GM19468 (cell line): ENCODE data around the gene HMGN1.

Experiments used
- ATAC-seq: cut with Tn5 transposase; IDR thresholded peaks from one replicate; pipeline ENCODE4 v1.9.1; 2021; ENCODE audit warnings: mild to moderate bottlenecking, moderate library complexity, moderate number of reproducible peaks; ENCODE audit not compliant: unreplicated experiment; ENCODE audit errors: extremely low read depth

Gene HMGN1

DNA sequence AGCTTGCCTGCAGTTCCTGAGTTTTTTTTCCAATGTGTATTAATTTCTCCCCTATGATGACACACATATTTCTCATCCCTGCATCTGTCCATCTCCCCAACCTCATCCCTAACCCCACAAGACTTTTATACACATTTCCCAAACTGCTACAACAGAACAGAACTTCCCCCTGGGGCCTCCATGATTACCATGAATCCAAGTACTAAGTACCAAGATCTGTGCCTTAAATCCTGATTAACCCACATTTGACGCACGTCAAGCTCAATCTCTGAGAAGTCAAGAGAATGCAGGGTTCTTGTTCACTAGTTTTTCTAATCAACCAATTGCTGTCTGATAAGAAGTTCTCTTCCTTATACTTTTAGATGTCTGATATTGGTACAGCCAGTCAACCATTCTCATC is 9.7 kb downstream of the HMGN1 start:
- no peak for ATAC-seq

GRCh38 chr21:39336457-39337008 is 12.4 kb downstream of the HMGN1 start:
- ATAC-seq: no peak

DNA sequence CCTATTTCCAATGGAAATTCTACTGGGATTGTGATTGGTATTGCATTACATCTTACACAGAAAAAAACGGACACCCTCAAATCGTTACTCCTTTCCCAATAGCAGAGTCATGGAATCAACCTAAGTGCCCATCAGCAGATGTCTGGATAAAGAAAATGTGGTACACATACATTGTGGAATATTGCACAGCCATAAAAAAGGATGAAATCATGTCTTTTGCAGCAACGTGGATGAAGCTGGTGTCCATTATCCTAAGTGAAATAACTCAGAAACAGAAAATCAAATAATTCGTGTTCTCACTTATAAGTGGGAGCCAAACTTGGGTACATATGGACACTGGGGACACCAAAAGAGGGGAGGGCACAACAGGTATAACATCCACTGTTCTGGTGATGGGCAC is 14.3 kb downstream of the HMGN1 start:
- ATAC-seq: no peak

DNA sequence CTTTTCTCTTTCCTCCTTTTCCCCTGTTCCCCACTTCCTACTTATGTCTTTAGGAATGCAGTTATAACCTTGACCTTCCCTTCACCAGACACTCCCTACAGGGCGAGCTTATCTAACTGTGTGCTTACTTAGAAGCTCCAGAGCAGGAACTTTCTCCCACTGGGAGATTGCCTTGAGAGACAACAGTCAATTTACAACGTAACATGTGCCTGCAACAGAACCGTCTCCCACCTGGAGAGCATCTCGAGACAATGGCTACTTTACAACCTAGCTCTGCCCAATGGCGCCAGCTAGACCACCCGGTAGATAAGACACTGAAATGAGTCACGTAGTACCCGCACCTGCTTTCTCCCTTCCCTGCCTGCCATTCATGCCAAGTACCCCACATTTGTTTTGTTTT is 16.7 kb downstream of the HMGN1 start:
- ATAC-seq: no peak

DNA sequence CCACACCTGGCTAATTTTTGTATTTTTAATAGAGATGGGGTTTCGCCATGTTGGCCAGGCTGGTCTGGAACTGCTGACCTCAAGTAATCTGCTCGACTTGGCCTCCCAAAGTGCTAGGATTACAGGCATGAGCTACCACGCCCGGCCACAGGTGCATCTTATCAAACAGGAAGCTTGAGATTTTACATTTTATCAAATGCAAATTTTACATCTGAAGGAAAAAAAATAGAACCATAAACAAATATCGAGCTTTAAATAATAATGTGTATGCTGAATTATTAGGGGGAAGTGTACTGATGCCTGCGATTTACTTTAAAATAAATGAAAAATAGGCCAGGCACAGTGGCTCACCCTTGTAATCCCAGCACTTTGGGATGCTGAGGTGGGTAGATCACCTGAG is 18.9 kb downstream of the HMGN1 start:
- ATAC-seq: no peak

GRCh38 chr21:39327727-39328126 is 21.2 kb downstream of the HMGN1 start:
- ATAC-seq: no peak

DNA sequence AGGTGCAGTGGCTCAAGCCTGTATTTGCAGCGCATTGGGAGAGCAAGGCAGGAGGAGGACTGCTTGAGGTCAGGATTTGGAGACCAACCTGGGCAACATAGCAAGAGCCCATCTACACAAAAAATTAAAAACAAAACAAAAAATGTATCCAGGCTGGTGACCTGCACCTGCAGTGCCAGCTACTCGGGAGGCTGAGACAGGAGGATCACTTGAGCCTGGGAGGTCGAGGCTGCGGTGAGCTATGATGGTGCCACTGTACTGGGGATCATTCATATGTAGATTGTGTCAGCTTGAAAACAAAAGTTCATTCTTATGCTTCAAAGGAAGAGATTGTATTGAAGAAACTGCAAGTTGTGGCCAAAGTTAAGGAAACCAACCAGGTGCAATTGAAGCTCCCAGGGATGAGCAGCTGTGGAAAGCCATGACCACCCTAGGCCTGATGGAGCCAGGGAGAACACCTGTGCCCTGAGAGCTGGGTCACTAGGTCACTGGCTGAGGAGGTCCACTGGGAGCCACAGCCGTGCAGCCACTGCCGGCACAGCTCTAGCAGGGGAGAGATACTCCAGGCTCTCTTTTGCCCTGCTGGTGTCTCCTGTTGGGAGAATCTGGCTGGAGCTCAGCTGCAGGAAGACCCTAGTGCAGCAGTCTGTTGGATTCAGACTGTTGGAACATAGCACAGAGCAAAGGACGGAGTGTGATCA is 22.1 kb downstream of the HMGN1 start:
- ATAC-seq: no peak

DNA sequence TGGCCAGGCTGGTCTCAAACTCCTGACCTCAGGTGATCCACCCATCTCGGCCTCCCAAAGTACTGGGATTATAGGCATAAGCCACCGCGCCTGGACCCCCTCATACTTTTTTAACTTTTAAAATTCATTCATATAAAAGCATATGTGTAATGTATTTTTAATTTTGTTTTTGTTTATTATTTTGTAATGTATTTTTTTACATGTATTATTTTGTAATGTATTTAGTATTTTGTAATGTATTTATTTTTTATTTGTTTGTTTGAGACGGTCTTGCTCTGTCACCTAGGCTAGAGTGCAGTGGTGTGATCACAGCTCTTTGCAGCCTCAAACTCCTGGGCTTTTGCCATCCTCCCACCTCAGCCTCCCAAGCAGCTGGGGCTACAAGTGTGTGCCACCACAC is 23.4 kb downstream of the HMGN1 start:
- ATAC-seq: no peak

- no peak for ATAC-seq
These were observed 27.5 kb downstream of the HMGN1 start for GRCh38 chr21:39321424-39321823.

- ATAC-seq: no peak
These were observed 29.0 kb downstream of the HMGN1 start for GRCh38 chr21:39319814-39320332.

DNA sequence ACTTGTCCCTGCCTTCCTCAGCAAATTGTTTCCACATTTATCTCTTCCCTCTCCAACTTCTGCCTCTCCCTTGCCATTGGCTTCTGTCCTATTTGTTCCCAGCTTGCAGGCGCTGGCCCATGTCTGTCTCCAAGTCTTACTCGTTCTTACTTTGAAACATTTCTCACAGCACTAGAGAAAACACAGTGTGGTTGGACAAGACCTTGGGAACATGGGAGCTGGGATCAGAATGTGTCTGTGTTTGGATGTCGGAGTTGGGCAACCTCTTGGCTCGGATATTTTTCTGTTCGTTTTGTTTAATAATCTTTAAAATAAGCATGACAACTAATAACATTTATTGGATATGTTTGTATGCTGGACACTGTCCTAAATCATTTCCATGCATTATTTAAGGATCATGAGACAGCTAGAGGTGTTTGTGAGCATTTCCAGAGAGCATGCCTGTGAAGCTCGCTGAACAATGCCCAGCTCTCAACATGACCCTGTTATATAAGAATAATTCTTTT is 29.6 kb downstream of the HMGN1 start:
- no peak for ATAC-seq

GRCh38 chr21:39318091-39318959 is 30.6 kb downstream of the HMGN1 start:
- ATAC-seq: no peak

DNA sequence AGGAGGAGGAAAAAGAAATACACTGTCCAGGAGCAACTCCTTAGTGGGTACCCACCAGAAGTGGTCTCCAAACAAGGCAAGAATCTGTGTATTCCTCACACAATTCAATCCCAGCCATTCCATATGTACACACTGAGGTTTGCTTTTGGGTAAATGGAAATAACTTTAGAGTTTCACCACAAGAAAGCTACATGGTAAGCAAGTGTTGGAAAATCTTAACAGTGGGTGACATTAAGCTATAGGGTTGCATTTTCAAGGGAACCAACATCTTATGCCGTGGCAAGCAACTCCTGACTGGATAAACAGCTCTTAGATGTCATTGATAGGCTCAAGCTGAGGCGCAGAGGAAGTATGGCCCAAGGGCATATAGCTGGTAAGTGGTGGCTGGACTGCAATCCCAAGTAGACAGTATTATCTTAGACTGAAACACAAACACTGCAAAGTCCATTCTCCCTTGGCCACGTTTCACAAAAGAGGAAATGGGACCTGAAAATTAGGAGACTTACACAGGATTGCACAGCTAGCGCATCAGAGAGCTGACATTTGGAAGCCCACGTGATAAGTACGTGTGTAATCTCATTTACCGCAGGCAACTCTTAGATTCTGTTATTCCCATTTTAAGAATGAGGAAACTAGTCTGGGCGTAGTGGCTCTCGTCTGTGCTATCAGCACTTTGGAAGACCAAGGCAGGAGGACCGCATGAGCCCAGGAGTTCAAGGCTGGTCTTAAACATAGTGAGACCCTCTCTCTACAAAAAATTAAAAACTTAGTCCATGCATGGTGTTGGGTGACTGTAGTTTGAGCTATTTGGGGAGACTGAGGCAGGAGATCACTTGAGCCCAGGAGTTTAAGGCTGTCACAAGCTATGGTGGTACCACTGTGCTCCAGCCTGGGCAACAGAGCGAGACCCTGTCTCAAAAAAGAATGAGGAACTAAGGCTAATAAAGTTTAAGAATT is 31.5 kb downstream of the HMGN1 start:
- no peak for ATAC-seq

DNA sequence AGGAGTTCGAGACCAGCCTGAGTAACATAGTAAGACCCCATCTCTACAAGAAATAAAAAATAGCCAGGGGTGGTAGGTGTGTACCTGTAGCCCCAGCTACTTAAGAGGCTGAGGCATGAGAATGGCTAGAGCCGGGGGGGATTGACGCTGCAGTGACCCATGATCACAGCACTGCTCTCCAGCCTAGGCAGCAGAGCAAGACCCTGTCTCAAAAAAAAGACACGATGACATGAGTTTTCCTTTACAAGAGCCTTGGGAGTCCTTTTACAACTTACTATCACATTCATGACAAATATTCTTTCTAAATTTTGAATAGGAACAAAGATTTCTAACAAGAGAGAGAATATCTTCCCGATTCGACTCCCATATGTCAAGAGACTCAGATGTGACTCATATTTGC is 32.2 kb downstream of the HMGN1 start:
- ATAC-seq: no peak

DNA sequence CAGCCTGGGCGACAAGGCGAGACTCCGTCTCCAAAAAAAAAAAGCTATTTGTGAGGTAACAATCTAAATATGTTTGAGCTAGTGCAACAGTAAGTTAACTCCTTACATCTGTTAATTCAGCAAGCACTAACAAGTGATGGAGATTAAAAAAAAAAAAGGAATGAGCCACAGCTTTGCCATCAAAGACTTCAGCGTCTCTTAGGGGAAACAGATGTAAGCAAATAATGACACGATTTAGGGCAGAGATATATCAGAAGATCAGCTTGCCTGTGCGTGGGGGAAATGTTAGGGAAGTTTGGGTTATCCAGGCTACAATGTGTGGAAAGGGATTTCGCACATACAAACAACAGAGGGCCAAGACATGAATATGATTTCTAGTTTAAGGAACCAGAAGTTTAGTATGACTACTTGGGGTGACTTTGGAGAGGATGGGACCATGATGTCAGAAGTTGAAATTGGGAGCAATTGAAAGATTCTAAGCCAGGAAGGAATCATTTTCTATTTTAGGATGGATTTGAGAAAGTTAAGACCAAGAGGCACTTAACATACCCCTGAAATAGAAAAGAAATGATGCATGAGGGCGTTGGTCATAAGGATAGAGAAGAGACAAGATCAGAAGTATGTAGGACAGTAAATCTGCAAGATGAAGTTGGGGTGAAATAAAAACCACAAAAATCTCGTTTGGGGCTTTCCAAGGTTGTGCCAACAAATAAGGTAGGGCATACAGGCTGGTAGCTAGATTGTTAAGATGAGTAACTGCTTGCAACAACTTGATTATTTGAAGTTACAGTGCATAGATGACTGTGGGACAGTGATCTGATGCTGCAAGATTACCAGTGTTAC is 33.1 kb downstream of the HMGN1 start:
- ATAC-seq: no peak

DNA sequence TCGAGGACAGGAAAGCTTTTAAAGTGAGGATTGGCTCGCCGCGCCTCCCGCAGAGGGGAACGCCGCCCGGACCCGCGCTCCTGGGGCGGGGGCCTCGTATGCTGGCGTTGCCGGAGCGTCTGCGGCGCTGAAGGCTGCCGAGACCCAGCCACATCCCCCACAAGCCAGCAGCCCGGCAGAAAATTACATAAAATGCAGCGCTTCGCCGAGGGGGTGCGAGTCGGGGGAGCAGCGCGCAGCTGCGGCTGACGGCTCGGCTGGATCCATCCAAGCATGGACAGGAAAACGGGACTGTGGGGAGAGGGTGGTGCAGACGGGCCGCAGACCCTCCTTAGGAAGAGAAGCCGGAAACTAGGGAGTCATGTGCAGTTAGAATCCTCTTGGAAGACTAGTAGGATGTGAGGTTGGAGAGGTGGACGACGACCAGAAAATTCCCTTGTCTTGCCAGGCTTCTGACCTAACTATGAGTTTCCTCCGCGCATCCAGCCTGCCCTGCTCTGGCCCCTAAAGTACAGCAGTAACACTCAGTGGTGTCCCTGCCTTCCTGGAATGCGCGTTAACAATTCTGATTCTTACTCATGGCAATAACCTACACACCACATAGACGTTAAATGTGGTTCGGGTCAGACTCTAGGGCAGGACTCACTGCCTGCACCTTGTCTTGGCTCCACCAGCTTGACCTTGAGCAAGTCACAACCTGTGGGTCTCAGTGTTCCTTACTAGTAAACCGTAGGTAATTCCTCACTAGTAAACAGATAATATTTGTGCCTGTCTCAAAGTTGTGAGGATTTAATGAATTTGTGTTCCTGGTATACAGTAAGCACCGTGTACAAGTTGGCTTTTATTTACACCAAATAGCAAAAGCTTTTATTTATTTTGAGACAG is 34.5 kb downstream of the HMGN1 start:
- ATAC-seq: no peak

DNA sequence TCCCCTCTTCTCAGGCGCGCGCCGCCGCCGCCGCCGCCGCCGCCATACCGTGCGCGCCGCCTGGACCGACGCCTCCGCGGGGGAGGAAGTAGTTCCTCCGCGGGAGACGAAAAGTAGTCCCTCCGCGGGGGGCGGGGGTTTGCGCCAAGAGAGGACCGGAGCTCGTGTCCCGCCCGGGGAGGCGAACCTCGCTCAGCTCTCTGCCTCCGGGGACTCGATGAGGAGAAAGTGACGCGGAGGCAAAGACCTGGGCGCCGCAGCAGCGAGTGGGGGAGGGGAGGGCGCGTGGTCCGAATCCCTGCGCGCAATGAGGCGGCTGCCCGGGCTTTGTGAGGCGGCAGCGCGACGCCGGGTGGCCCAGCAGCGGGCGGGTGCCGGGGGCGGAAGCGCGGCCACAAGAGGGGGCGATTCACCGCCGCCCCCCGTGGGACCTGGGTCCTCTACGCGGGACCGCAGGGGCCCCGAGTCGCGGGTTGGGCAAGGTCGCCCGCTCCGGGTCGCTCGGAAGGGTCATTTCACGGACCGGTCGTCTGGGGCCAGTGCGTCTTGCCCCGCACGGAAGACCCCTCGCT is 35.2 kb downstream of the HMGN1 start, which contains the start of gene BRWD1:
Gene BRWD1 (minus strand): TSS at position 62 of the 572 bp plus-strand sequence. CDS start 141 bp downstream, outside the sequence.
- peak; percentile 12 for ATAC-seq
